Fibroblast of skin of left quadriceps (primary cell): ENCODE measurements around the gene MYF5.

ENCODE experiments used
- DNase-seq, 2 experiments: peaks; one replicate each; pipeline ENCODE4 v3.0.0-alpha.2; 2013; ENCODE audit warnings: low read depth in 2 of 2

MYF5 gene

DNA sequence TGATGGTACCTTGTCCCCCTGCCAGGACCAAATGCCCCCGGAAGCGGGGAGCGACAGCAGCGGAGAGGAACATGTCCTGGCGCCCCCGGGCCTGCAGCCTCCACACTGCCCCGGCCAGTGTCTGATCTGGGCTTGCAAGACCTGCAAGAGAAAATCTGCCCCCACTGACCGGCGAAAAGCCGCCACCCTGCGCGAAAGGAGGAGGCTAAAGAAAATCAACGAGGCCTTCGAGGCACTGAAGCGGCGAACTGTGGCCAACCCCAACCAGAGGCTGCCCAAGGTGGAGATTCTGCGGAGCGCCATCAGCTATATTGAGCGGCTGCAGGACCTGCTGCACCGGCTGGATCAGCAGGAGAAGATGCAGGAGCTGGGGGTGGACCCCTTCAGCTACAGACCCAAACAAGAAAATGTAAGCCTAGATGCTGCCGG lies 8.9 kb upstream of the MYF5 start:
- no peak for DNase-seq

DNA sequence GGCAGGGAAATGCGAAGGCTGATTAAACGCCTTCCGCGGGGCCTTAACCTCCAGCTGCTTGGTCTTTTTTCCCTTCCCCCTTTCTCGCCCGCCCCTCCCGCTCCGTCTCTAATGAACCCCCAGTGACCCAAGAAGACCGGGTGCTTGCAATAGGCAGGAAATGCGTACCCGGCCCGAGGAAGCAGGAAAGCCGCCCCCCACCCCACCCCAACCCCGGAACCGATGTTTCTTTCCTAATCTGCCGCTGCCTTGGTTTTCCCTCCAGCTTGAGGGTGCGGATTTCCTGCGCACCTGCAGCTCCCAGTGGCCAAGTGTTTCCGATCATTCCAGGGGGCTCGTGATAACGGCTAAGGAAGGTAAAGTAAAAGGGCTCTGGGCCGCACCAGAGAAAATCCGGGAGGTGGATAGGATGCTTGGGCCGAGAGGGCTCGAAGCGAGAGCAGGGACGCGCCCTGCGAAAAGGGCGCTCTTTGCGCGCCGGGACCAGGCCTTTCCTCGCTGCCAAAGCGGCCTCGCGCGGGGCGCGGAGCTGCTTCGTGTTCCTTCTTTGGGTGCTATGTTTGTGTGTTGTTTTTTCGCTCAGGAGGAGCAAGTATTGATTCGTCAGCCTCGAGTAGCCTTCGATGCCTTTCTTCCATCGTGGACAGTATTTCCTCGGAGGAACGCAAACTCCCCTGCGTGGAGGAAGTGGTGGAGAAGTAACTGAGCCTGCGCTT lies 8.3 kb upstream of the MYF5 start:
- DNase-seq, result no peak

DNA sequence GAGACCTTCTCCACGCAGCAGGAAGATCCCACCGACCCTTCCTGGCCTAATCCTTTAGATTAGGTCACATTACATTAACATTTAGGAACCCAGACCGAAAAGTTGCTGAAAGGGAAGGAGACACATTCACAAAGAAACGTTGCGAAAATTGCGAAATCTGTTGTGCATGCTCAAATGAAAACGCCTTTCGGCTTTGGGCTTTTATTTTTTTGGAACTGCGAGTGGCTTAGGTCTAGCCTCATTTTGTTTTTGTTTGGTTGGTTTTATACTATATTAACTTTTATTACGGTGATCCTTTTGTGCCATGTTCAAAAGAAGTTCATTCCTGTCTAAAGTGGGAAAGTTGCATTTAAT lies 7.8 kb upstream of the MYF5 start:
- DNase-seq, result no peak

DNA sequence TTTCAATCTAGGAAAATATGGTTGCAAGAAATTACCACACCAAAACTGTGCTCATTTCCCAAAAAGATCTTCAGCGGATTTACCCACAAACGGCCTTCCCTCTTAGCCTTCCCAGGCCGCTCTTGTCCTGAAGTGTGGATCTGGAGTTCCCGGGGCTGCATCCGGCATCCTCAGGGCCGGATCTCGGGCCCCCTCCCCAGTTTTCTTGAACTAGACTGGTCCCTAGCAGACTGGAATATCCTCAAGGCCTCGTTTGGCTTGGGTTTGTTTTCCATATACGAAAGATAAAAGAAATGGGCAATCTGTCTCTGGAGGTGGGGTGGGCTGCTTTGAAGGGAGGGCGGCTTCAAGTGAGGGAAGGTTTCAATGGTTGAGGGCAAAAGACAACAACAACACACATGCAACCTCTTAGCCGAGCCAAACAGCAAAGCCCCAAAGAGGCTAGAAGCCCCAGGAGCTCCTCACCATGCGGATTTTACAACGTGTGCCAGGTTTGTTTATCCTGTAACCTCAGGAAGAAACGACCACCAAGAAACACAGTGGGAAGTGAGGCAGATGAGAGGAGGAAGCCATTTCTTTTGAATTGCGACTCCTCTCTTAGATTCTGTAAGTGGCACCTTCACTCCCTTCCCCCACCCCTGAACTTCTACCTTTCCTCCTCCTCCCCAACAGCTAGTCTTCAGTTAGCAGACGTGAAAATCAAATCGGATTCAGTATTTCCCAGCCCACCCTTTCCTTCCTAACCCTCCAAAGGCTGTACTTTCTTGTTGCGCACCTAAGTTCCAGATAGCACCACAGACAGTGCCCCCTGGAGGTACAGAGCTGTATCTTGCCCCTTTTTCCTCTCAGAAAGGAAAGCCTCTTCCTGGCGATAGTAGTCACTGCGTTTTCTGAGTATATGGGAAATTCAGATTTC lies 6.6 kb upstream of the MYF5 start:
- DNase-seq, result no peak

DNA sequence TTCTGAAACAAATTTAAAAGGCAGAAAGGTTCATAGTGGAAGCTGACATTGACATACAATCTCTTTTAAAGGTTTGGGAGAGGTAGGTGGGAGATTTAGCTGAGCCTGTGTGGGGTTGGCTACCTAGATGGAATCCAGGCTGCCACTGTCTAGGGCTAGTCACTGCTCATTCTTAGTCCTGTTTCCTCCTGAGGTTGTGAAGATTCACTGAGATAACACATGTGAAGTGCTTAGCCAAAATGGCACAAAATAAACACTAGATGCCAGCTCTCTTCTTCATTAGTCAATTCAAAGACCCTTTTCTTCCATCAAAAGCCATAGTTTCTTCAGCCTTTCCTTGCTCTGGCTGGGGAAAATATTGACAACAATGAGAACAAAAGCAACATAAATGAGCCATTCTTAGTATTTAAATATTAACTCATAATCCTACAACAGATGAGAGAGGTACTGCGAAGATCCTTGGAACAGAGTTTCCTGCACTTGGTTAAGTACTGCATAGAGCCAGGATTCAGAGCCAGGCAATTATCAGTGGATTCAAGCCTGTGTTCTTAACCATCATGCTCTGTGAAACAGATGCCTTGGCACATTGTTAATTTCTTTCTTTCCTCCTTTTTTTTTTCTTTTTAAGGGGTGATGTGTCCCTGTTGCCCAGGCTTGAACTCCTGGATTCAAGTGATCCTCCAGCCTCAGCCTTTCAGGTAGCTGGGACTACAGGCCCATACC lies 5.8 kb upstream of the MYF5 start:
- no peak for DNase-seq

DNA sequence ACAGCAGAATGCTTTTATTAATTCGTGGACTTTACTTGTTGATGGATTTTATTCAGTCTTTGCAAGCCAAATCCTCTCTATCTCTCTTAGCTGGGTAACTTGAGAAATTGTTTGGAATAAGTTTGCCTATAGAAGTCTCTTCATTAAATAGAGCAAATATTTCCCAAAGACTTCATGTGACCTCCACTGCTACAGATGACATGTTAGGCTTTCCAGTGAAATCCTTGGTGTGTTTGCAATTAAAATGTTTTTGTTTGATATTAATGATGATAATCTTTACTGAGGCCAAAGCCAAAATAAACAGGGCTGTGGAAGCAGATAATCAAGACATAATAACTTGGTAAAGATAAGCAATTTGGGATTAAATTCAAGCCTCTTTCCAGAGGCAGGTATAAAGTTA lies 4.8 kb upstream of the MYF5 start:
- DNase-seq, result no peak

DNA sequence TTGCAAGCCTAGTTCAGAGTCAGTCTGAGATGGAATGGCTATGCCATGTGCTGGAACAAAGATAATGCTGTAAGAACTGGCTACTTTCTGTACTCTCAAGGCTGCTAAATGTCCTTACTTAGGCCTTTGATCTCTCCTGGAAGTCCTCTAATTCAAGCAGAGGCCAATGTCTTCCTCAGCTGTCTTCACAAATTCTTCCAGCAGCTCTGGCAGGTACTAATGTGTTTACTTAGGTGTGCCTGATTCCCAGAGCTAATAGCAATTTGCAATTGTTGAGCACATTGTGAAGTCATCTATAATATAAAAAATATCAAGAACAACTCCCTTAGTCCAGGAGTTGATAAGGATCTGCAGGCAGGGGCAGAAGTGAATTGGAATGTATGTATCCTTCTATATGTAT lies 3.8 kb upstream of the MYF5 start:
- no peak for DNase-seq

DNA sequence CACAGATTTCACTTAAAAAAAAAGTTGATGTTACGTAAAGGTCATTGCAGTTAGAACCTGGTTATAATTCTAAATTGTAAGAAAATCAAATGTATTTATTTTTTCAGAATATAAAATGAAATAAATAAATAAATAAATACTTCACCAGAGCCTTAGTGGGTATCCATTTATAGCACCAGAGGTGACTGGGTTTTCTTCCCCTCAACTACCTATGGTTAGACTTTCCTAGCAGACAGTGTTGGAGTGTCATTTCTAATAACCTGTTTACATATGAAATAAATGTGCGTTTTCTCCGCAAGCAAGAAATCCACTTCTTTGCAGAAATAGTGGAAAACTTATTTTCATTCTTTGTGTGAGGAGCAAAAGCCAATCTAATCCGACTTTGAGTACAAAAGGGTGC lies 3.3 kb upstream of the MYF5 start:
- DNase-seq, result no peak

DNA sequence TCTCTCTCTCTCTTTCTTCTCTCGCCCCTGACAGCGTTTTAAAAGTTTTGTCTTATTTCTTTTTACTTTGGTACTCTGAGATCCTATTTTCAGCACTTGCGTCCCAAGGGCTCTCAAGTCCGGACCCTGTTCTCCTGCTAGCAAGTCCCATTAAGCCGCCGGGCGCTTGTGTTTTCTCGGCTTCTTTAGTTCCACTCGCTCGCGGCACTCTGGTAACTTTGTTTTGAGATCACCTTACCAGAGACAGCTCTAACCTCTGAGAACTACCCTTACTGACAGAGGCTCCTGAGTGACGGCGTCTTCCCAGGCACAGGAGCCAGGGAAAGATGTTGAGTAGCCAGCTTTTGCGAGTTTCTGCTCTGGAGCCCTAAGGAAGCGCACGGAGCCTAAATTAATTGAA lies 2.7 kb upstream of the MYF5 start:
- no peak for DNase-seq

DNA sequence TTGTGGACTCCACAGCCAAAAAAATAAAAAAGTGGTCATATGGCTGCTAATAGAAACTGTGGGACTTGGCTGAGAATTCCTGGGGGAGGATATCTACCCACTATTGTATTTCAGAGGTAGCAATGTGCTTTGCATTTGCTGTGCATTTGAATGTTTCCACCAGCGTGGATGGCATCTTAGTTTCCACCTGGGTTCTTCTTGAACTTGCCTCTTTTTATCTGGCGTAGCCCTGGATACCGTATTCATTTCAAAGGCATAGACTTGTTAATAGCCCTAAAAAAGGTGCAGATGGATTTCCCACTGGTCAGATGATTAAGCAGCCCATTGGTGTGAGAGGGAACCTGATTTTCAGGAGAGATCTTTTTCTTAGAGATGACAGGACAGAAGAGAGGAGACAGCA lies 1.9 kb upstream of the MYF5 start:
- DNase-seq, result no peak

DNA sequence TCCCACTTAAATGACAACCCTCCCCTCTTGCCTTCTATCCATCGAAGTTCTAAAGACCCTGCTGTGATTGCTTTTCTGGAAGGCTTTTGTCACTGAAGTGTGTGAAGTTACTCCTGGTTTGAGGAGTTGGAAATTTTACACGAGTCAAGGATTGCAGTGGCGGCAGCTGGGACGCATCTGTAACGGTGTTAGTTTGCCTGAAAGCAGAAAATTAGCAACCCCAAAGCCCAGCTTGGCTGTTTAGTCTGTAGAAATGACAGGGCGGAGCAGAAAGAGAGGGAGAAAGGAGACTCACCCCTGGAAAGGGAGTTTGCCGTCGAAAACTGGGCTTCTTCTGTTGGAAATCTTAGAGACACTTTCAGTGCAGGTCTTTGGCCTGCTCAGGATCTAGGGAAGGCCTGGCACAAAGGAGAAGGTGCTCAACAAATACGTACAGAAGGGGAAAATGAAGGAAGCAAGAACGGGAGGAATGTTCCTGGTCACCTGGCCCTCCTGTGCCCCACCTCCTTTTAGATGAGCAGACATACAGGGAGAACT lies 931 bp upstream of the MYF5 start:
- DNase-seq, result no peak

DNA sequence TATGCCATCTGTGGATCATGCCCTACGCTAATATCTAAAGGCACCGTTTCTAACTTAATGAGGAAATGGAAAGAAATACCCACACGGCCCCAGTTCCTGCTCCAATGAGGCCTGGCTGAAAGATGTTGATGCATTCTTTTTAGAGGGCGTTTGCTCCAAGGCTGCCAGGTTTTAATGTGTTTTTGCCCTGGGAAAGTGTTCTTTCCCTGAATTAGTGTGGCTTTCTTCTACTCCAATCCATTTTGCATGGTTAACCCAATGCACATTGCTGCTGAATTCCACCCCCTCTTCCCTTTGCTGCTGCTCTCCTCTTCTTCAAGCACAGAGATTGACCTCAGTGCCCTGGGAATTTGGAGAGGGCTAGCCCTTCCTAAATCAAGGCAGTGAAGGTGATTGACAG lies 1.1 kb downstream of the MYF5 start:
- DNase-seq, result no peak

DNA sequence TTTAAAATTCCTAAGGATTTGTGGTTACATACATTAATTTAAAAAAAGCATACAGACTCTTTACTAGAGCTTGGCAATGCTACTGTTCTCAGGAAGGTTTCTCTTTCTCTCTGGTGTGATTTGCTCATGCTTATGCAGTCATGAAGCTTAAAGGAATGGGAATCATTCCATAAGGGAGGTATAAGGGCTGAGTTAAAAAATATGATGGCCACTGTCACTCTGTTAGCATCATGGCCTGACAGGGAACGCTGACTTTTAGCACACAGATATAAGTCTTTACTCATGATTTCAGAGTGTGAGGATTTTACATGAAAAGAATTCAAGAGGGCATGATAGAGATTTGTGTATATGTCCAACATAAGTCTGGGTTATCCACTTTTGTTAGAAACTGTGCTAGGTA lies 3.8 kb downstream of the MYF5 start:
- no peak for DNase-seq

DNA sequence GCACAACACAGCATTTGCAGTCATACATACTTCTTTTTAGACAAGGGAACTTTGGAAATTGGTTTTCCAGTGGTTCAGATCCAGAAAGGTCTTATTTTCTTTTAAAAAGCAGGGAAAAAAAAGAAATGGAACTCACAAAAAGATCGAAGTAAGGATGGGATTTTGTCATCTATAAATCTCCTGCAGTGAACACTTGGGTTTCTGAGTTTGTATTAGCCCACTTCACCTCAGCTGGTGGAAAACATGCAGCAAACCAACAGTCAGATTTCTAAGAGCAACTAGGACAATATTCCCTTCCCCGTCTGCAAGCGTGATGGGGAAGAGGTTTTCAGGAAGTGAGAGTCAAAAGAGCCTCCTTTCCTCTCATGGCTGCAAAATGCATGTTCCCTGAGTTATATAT lies 4.6 kb downstream of the MYF5 start:
- no peak for DNase-seq

DNA sequence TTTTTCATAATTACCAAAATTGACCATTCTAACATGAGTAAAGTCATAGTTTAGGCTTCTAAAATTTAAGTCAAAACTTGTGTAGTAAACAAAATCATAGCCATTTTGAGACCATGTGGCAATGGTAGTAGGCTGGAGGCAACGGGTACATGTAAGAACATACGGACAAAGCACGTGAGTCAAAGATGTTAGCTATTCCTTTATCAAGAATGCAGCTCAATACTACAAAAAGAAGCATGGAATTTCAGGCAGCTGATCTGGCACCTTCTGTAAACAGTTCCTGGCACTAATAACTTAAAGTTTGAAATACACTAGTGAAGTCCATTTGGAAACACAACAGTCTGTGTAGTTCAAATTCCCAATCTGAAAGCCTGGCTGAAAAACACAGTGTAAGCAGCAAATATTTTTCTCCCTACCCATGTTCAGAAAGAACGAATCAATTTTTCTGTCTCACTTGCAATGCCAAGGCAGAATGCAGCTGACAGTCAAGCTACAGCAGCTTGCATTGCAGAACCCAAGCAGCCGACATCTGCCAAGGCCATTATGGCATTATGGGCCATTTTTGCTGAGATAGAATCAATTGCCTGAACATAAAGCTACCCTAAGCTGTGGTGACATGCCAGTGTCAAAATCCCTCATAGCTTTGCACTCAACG lies 29.3 kb downstream of the MYF5 start:
- no peak for DNase-seq

DNA sequence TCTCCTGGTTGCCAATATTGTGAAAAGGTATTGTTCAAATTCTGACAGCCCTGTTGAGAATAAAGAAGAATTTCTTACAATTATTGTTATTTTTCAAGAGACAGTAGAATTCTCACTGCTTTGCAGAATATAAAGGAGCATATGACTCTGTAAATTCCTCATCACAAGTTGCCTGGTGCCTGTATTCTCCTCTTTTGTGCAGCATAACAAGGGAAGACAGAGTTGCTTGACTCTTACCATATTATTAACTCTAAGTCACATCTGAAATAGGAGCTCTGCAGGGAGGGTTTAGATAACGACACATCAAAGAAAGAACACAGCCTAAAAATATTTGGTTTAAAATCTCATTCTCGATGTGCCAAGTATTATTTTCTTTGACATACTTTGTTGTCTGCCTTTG lies 31.1 kb downstream of the MYF5 start:
- no peak for DNase-seq

DNA sequence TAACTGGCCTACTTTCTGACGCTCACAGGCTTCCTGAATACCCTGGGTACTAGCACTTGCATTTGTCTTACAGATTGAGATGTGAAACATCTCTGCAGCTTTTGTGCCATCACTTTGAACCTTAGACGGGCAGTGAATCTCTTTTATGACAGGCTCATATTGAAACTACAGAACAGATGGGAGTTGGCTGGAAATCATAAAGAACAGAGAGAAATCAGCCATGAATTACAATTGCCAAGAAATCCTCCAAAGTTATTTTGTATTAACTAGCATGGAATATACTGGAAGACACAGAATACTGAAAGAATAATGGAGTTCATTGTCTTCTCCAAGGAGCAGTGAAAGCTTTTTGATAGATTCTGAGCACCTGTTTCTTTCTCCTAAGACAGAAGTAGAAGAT lies 32.7 kb downstream of the MYF5 start:
- DNase-seq, result no peak

DNA sequence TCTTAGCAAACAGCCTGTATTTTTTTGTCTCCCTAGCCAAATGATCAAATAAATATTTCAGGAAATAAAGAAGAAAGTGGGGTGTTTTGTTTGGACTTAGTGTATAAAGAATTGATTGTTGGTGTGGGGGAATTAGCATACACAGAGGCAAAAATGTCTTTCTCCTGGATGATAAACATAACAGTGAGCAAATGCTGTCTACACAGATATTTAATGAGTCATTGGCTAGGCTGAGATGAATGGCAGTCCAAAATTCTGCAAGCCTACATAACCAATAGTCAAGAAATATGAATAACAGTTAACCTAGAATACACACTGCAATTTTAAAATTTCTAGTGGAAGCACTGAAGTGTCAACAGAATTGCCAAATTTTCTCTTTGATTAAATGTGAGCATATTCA lies 35.8 kb downstream of the MYF5 start:
- no peak for DNase-seq

DNA sequence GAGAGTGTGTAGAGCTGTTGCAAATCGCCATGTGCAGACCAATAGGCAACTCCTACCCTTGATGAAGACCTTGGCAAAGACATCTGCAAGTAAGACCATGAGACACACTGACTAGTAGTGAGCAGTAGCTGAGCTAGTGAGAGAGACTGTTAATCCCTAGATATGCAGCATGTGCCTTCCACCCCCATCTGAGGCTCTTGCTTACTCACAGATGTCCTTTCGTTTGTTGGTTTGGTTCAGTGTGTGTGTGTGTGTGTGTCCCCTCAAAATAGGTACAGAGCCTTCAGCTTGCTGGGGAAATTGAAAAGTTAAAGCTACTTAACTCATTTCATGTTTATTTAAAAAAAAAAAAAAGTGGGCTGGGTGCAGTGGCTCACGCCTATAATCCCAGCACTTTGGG lies 37.6 kb downstream of the MYF5 start:
- no peak for DNase-seq

DNA sequence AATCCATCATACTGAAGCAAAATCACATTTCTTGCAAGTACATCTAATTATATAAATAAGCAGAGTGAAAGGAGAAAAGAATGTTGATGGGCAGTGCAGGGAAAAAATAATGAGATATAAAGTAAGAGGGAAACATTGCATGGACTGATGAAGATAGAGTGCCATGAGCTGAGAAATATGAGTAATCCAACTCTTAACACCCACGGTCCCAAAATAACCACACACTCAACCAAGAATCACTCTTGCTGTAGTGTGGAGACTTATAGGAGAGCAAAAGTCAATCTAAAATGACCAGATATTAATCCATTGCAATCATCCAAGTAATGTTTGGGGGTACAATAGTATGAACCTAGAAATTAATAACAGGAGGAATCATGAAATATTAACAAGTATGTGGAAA lies 40.2 kb downstream of the MYF5 start:
- no peak for DNase-seq

DNA sequence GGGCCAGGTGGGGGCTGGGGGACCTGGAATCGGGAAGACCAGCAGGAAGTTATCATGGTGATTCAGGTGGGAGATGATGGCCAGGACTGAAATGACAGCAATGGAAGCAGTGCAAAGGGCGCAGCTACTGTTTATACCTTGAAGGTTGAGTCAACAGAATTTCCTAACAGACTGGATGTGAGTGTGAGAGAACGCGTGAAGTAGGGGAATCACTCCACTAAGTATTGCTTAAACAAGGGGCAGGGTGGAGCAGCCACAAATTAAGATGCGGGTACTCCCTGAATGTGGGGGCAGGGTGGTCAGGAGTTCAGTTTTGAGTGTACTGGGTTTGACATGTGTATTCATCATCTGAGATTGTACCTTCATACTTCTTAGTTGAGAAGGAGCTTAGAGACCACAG lies 45.1 kb downstream of the MYF5 start:
- no peak for DNase-seq

DNA sequence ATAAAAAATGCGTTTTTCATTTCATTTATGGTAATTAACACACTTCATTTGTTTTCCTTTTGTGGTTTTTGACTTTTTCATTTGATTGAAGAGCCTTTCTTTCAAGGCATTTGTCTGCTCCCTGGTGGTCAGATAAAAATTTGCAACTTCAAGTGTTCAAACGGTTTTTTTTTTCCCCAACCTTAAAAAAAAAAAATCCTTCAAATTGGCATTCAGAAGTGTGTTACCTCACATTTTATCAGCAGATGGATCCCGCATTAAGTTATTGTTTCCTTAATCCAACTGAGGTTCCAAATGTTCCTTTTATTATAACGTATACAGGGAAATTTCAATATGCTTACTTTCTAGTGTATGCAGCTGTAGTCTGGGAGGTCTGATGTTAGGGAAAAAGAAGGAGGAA lies 47.2 kb downstream of the MYF5 start:
- peak; percentile 38 to 47 for DNase-seq
